Inflammatory macrophage treated with lipopolysaccharide for 1 hour (primary cell): ENCODE measurements around the gene ACADM.
"Not testable (repeated sequence)": the region's sequence is repeated elsewhere in the genome, so short reads cannot be mapped to it uniquely, and the experiment has no call there.

Experiments
- DNase-seq, 2 donors: peaks; one replicate each; pipeline ENCODE4 v3.0.0-alpha.2; 2020 to 2022

The ACADM gene

DNA sequence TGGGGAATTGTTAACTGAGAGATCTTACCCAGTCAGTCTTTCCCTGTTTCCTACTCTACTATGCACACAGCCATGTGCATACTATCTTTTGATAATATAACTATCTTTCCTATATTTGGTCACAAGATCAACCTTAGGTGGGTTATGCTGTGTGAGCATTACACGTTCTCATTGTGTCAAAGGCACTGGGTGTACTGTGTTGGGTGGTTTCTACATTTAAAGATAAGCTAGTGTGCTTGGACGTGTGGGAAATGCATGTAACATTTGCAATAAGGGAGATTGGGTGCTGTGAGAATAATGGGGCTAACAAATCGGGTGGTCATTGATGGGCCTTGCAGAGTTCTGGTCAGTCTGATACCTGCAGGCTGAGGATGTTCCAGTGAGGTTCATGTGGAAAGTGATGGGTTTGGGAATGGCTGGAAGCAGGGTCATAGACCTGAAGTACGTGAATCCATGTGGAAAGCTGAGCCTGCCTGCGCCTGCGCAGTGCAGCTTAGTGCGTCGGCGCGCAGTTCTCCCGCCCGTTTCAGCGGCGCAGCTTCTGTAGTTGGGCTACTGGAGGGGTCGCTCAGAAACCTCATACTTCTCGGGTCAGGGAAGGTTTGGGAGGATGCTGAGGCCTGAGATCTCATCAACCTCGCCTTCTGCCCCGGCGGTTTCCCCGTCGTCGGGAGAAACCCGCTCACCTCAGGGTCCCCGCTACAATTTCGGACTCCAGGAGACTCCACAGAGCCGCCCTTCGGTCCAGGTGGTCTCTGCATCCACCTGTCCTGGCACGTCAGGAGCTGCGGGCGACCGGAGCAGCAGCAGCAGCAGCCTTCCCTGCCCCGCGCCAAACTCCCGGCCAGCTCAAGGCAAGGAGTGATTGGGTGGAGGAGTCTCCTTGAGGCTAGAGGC is 72.1 kb downstream of the ACADM start, which contains the start of gene MSH4:
Gene MSH4, plus strand, starts transcription at position 507 of the 897 bp plus-strand sequence. Its CDS starts 104 bp downstream, at position 611.
- DNase-seq, result no peak

DNA sequence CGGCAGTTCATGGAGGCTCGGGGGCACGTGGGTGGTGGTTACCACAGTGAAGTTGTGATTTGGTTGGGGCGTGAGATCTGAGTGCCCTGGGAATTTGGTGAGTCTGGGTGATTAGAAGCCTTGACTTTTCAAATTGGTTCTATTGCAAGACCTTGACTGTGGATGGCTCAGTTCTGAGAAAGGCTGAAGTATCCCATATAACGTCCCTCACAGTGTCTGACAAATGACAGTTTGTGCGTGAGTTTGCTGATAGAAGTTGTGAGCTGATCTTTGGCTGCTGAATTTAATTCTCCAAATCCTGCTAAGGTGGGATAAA is 72.7 kb downstream of the ACADM start:
- DNase-seq, result no peak

DNA sequence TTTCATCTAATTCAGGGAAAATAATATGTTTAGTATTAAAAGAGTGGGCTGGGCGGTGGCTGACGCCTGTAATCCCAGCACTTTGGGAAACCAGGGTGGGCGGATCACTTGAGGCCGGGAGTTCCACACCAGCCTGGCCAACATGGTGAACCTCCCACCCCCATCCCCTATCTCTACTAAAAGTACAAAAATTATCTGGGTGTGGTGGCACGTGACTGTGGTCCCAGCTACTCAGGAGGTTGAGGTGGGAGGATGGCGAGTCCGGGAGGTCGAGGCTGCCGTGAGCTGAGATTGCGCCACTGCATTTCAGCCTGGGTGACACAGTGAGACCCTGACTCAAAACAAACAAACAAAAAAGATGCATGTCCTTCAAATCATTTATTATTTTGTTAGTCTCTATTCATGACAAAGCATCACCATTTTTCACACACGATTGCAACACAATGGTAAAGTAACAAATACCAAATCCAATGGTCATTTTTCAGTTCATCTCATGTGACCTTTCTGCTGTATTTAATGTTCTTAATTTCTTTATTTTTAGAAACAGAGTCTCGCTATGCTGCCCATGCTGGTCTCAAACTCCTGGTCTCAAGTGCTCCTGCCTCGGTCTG is 73.2 kb downstream of the ACADM start:
- DNase-seq, result no peak

DNA sequence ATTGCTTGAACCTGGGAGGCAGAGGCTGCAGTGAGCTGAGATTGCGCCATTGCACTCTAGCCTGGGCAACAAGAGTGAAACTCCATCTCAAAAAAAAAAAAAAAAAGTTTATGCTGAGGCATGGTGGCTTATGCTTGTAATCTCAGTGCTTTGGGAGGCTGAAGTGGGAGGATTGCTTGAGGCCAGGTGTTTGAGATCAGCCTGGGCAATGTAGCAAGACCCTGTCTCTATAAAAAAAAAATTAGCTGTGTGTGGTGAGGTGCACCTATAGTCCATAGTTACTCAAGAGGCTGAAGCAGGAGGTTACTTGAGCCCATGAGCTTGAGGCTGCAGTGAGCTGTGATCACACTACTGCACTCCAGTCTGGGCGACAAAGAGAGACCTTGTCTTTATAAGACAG is 77.0 kb downstream of the ACADM start:
- DNase-seq, result not testable (repeated sequence)

DNA sequence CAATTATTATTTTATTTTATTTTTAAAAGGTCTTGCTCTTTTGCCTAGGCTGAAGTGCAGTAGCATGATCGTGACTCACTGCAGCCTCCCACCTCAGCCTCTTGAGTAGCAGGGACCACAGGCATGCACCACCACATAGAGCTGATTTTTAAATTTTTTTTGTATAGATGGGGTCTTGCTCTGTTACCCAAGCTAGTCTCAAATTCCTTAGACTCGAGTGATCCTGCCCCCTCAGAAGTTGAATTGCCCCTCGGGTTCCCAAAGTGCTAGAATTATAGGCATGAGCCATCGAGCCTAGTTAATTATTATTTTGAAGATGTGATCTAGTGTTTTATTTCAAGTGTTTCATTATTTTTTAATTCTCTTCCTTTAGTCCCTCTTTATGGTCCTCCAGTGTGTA is 84.4 kb downstream of the ACADM start:
- no peak for DNase-seq

DNA sequence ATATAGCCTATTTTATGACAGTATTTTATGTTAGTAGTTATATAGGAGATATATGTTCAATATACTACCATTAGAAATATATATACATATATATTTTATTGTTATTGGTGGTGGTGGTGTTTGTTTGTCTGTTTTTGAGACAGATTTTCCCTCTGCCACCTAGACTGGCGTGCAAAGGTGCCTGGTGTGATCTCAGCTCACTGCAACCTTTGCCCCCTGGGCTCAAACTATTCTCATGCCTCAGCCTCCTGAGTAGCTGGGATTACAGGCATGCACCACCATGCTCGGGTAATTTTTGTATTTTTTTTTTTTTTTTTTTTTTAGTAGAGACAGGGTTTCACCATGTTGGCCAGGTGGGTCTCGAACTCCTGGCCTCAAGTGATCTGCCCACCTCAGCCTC is 85.6 kb downstream of the ACADM start:
- DNase-seq, result not testable (repeated sequence)

DNA sequence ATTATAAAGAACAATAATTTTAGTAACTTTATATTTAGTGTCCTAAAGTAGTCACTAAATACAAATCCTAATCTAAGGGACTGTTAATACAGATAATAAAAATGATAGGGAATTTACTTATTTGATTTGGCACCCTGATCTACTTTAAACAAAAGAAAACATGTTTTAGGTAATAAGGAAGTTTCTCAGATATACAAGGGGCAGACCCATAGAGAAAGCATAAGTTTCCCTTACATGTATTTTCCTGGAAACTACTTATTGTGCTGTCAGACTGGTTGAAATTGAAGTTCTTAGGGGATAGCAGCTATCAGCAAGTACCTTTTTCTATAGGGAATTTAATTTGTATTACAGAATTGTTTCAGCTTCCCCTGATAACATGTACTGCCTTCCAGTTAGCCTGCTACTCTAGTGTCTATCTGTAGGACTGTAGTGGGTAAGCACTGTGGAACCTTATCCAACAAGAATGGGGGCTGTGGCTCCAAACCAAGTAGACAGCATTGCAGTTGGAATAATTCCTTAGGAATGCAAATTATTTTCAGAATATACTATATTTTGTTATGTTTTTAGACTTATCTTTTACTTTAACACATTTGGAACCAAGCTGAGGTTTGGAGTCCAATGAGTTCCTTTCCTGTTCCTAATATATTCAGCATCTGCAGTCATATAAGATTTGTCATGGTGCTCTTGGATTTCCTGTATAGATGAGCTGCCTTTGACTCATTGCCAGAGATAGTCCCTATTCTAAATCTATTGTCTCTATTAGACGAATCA is 86.9 kb downstream of the ACADM start:
- DNase-seq, result no peak

DNA sequence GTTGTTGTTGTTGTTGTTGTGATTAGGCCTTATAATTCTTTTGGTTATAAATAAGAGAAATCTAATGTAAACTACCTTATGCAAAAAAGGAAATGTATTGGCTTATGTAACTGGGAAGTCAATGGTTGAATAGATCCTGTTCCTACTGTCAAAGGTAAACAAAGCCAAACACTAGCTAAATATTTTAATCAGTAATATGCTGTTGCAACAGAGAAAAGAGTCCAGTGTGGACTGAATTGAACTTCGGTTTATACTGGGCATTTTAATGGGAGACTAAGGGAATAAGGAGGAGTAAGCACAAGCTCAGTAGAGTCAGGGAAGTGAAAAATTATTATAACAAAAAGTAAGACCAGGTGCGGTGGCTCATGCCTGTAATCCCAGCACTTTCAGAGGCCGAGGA is 87.6 kb downstream of the ACADM start:
- no peak for DNase-seq
